ENCODE measurements around the gene KHK. TPM values are rescaled to one million over a fixed set of nuclear protein-coding genes. Genes with fewer than 3 reads are reported as not detected.

KHK gene
- total and polyA plus RNA-seq, 9 of the 15 experiments (the other 6 are each of a cell fraction or from before 2014, with no cell fraction given) = 1.5 to 10.7 (median 5.2) TPM

- TF ChIP-seq, protein P1, sequence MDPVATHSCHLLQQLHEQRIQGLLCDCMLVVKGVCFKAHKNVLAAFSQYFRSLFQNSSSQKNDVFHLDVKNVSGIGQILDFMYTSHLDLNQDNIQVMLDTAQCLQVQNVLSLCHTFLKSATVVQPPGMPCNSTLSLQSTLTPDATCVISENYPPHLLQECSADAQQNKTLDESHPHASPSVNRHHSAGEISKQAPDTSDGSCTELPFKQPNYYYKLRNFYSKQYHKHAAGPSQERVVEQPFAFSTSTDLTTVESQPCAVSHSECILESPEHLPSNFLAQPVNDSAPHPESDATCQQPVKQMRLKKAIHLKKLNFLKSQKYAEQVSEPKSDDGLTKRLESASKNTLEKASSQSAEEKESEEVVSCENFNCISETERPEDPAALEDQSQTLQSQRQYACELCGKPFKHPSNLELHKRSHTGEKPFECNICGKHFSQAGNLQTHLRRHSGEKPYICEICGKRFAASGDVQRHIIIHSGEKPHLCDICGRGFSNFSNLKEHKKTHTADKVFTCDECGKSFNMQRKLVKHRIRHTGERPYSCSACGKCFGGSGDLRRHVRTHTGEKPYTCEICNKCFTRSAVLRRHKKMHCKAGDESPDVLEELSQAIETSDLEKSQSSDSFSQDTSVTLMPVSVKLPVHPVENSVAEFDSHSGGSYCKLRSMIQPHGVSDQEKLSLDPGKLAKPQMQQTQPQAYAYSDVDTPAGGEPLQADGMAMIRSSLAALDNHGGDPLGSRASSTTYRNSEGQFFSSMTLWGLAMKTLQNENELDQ (CRISPR knock-in tag; IDR thresholded peaks at IDR 0.05; ENCODE audit: borderline replicate concordance) = peak; percentile 84; the same call in 1 of the 2 replicates
- TF ChIP-seq VEZF1 (CRISPR knock-in tag; IDR thresholded peaks at IDR 0.05) (peak; percentile 49), TBL1XR1 (IDR thresholded peaks at IDR 0.05; ENCODE audit: low read length in 2 of 2) (peak in 1 of 2 experiments; percentile 42; a peak in 1 of 4 replicates), JUND (IDR thresholded peaks at IDR 0.05; ENCODE audit: borderline replicate concordance, low read depth, low read length) (peak; percentile 9; the same call in 1 of the 2 replicates), JUND (tag; IDR thresholded peaks at IDR 0.05; ENCODE audit: borderline replicate concordance, low read depth, low read length) (peak; percentile 44; the same call in 1 of the 3 replicates), HDAC8 (tag; IDR thresholded peaks at IDR 0.05) (peak; percentile 71; the same call in 1 of the 2 replicates), POLR2B (IDR thresholded peaks at IDR 0.05; ENCODE audit: low read depth, partially characterized antibody) (peak; percentile 72), ZBTB40 (IDR thresholded peaks at IDR 0.05) (peak; percentile 90), ZBTB40 (CRISPR knock-in tag; IDR thresholded peaks at IDR 0.05) (0 out of 2 replicates have a peak, but pooled peaks have one; percentile 20)
- TF ChIP-seq, protein P2, sequence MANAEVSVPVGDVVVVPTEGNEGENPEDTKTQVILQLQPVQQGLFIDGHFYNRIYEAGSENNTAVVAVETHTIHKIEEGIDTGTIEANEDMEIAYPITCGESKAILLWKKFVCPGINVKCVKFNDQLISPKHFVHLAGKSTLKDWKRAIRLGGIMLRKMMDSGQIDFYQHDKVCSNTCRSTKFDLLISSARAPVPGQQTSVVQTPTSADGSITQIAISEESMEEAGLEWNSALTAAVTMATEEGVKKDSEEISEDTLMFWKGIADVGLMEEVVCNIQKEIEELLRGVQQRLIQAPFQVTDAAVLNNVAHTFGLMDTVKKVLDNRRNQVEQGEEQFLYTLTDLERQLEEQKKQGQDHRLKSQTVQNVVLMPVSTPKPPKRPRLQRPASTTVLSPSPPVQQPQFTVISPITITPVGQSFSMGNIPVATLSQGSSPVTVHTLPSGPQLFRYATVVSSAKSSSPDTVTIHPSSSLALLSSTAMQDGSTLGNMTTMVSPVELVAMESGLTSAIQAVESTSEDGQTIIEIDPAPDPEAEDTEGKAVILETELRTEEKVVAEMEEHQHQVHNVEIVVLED (CRISPR knock-in tag; IDR thresholded peaks at IDR 0.05) = peak; percentile 50
Measured at GRCh38 chr2:27050996-27051901, 35.3 kb upstream of the KHK start, which contains the start of gene AGBL5 (continued).
